OCI-LY7 (cell line): Measurements from ENCODE around the gene NTM.

Experiments
- CTCF ChIP-seq: fragments of 200-600 bp; sonication (generic); conservative IDR thresholded peaks from 2 replicates; pipeline ENCODE4 v1.5.1; 2014; ENCODE audit warnings: mild to moderate bottlenecking, antibody characterized with exemption, low read length, moderate library complexity, mixed read lengths
- EZH2phosphoT487 ChIP-seq: fragments of 200-600 bp; sonication (generic); IDR thresholded peaks from 2 replicates; pipeline ENCODE4 v1.6.1; 2018; ENCODE audit warnings: low read depth, borderline replicate concordance, mild to moderate bottlenecking, mixed run types, antibody characterized with exemption, low read length, moderate library complexity, mixed read lengths

- TF ChIP-seq CTCF (no peak), EZH2phosphoT487 (no peak)
Measured at GRCh38 chr11:131808470-131808869, 438.1 kb downstream of the NTM start.
